Measurements from ENCODE around the gene ST8SIA6.

The ST8SIA6 gene

GRCh38 chr10:17435187-17435586 lies 19.2 kb downstream of the ST8SIA6 start:
- Histone ChIP-seq H3K9ac (ENCODE audit: low read depth, low read length, poor library complexity, severe bottlenecking) (no peak overlapping the region), H3K79me2 (ENCODE audit: insufficient read depth, low read length) (no peaks in the 10 kb centered on the region), H3K36me3 (ENCODE audit: insufficient read depth, low read length) (no peaks in the 10 kb centered on the region), H3K4me2 (ENCODE audit: low read depth, low read length, poor library complexity, severe bottlenecking) (no peak overlapping the region), H3K9me2 (replicated peaks; ENCODE audit: low read depth, low read length) (no peaks in the 10 kb centered on the region), H2AFZ (ENCODE audit: low read length) (no peak overlapping the region), H4K20me1 (ENCODE audit: insufficient read depth, low read length, poor library complexity, severe bottlenecking) (no peaks in the 10 kb centered on the region), H3F3A (ENCODE audit: low read depth) (no peaks in the 10 kb centered on the region), H3K9me3 (ENCODE audit: insufficient read depth, low read depth, low read length) (no peaks in the 10 kb centered on the region), H3K4me3 (ENCODE audit: low read length, poor library complexity, severe bottlenecking) (no peak overlapping the region), H3K4me1 (ENCODE audit: insufficient read depth, low read length, poor library complexity, severe bottlenecking) (peaks cover under 1% of the 10 kb centered on the region), H3K27me3 (ENCODE audit: insufficient read depth, low read length, poor library complexity, severe bottlenecking) (no peaks in the 10 kb centered on the region)
- TF ChIP-seq CTCF (conservative IDR thresholded peaks at IDR 0.05; ENCODE audit: low read length), result no peak
- TF ChIP-seq EZH2phosphoT487 (IDR thresholded peaks at IDR 0.05; ENCODE audit: borderline replicate concordance), result no peak

GRCh38 chr10:17432723-17433122 lies 21.7 kb downstream of the ST8SIA6 start:
- Histone ChIP-seq H2AFZ (ENCODE audit: low read length) (no peak overlapping the region), H3K36me3 (ENCODE audit: insufficient read depth, low read length) (no peaks in the 10 kb centered on the region), H3K79me2 (ENCODE audit: insufficient read depth, low read length) (no peaks in the 10 kb centered on the region), H3K27me3 (ENCODE audit: insufficient read depth, low read length, poor library complexity, severe bottlenecking) (no peaks in the 10 kb centered on the region), H3K4me2 (ENCODE audit: low read depth, low read length, poor library complexity, severe bottlenecking) (no peak overlapping the region), H3K9me3 (ENCODE audit: insufficient read depth, low read depth, low read length) (no peaks in the 10 kb centered on the region), H4K20me1 (ENCODE audit: insufficient read depth, low read length, poor library complexity, severe bottlenecking) (no peaks in the 10 kb centered on the region), H3K4me1 (ENCODE audit: insufficient read depth, low read length, poor library complexity, severe bottlenecking) (peaks cover 21% of the 10 kb centered on the region), H3K9me2 (replicated peaks; ENCODE audit: low read depth, low read length) (no peaks in the 10 kb centered on the region), H3K4me3 (ENCODE audit: low read length, poor library complexity, severe bottlenecking) (no peak overlapping the region), H3F3A (ENCODE audit: low read depth) (no peaks in the 10 kb centered on the region), H3K9ac (ENCODE audit: low read depth, low read length, poor library complexity, severe bottlenecking) (no peak overlapping the region)
- TF ChIP-seq CTCF (conservative IDR thresholded peaks at IDR 0.05; ENCODE audit: low read length) (no peak), EZH2phosphoT487 (IDR thresholded peaks at IDR 0.05; ENCODE audit: borderline replicate concordance) (no peak)

- Histone ChIP-seq H3K36me3 (ENCODE audit: insufficient read depth, low read length) (no peaks in the 10 kb centered on the region), H3K4me3 (ENCODE audit: low read length, poor library complexity, severe bottlenecking) (no peak overlapping the region), H3K27me3 (ENCODE audit: insufficient read depth, low read length, poor library complexity, severe bottlenecking) (no peaks in the 10 kb centered on the region), H2AFZ (ENCODE audit: low read length) (no peak overlapping the region), H3K4me2 (ENCODE audit: low read depth, low read length, poor library complexity, severe bottlenecking) (no peak overlapping the region), H3K9me3 (ENCODE audit: insufficient read depth, low read depth, low read length) (no peaks in the 10 kb centered on the region), H3K79me2 (ENCODE audit: insufficient read depth, low read length) (no peaks in the 10 kb centered on the region), H3K4me1 (ENCODE audit: insufficient read depth, low read length, poor library complexity, severe bottlenecking) (peaks cover 29% of the 10 kb centered on the region), H4K20me1 (ENCODE audit: insufficient read depth, low read length, poor library complexity, severe bottlenecking) (no peaks in the 10 kb centered on the region), H3F3A (ENCODE audit: low read depth) (no peaks in the 10 kb centered on the region), H3K9ac (ENCODE audit: low read depth, low read length, poor library complexity, severe bottlenecking) (no peak overlapping the region), H3K9me2 (replicated peaks; ENCODE audit: low read depth, low read length) (no peaks in the 10 kb centered on the region)
- TF ChIP-seq EZH2phosphoT487 (IDR thresholded peaks at IDR 0.05; ENCODE audit: borderline replicate concordance) (no peak), CTCF (conservative IDR thresholded peaks at IDR 0.05; ENCODE audit: low read length) (no peak)
Measured at GRCh38 chr10:17431871-17432311, 22.5 kb downstream of the ST8SIA6 start.

Measured in Loucy (cell line).